ENCODE results near the gene KMT2C.
A peak's percentile ranks its signal among the peaks of the same experiment; 100 is the strongest.

The KMT2C gene

DNA sequence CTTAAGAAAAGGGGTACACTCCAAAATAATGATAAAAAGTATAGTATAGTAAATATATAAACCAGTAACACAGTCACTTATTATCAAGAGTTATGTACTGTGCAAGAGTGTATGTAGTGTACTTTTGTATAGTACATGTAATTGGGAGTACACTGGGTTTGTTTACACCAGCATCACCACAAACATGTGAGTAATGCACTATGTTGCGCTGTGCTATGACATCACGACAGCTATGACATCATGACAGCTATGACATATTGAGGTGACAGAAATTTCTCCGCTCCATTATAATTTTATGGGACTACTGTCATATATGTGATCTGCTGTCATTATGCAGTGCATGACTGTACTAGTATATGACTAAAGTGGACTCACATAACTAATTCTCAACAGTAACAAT, 84.6 kb downstream of the KMT2C start:
- ATAC-seq = no peak
- no peak for TF ChIP-seq PATZ1 (CRISPR knock-in tag; IDR thresholded peaks at IDR 0.05; ENCODE audit: borderline replicate concordance)
- TF ChIP-seq ZNF8 (CRISPR knock-in tag; IDR thresholded peaks at IDR 0.05) = no peak
- no peak for TF ChIP-seq CSDC2 (CRISPR knock-in tag; IDR thresholded peaks at IDR 0.05)
- no peak for TF ChIP-seq ZC3H10 (CRISPR knock-in tag; IDR thresholded peaks at IDR 0.05)
- no peak for TF ChIP-seq ZFP30 (CRISPR knock-in tag; IDR thresholded peaks at IDR 0.05)
- TF ChIP-seq, protein P1, sequence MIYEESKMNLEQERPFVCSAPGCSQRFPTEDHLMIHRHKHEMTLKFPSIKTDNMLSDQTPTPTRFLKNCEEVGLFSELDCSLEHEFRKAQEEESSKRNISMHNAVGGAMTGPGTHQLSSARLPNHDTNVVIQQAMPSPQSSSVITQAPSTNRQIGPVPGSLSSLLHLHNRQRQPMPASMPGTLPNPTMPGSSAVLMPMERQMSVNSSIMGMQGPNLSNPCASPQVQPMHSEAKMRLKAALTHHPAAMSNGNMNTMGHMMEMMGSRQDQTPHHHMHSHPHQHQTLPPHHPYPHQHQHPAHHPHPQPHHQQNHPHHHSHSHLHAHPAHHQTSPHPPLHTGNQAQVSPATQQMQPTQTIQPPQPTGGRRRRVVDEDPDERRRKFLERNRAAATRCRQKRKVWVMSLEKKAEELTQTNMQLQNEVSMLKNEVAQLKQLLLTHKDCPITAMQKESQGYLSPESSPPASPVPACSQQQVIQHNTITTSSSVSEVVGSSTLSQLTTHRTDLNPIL (CRISPR knock-in tag; IDR thresholded peaks at IDR 0.05; ENCODE audit: low read depth) = no peak
- no peak for TF ChIP-seq ESRRG (CRISPR knock-in tag; IDR thresholded peaks at IDR 0.05)
- TF ChIP-seq POU6F1 (CRISPR knock-in tag; IDR thresholded peaks at IDR 0.05; ENCODE audit: borderline replicate concordance, low read depth) = no peak
- no peak for TF ChIP-seq TSHZ2 (CRISPR knock-in tag; IDR thresholded peaks at IDR 0.05)
- no peak for TF ChIP-seq GLIS3 (CRISPR knock-in tag; IDR thresholded peaks at IDR 0.05)
- no peak for TF ChIP-seq ISL1 (CRISPR knock-in tag; IDR thresholded peaks at IDR 0.05)
- TF ChIP-seq ARNTL (CRISPR knock-in tag; IDR thresholded peaks at IDR 0.05; ENCODE audit: borderline replicate concordance, low read depth) = no peak
- TF ChIP-seq ZNF565 (CRISPR knock-in tag; conservative IDR thresholded peaks at IDR 0.05; ENCODE audit: low read depth) = no peak
- no peak for TF ChIP-seq OSR1 (CRISPR knock-in tag; IDR thresholded peaks at IDR 0.05)

DNA sequence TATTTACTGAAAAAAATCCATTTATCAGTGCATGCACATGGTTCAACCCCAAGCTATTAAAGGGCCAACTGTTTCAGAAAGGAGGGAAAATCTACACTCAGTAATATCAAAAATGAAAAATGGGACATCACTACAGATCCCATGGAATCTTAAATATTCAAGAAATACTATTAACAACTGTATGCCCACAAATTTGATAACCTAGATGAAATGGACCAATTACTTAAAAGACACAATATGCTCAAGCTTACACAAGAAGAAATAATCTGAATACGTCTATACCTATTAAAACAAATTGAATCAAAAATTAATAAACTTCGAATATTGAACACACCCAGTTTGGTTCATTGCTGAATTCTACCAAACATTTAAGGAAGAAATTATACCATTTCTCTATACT, 87.9 kb downstream of the KMT2C start:
- ATAC-seq = no peak
- TF ChIP-seq TOX (CRISPR knock-in tag; IDR thresholded peaks at IDR 0.05; ENCODE audit: borderline replicate concordance) (no peak), ZNF8 (CRISPR knock-in tag; IDR thresholded peaks at IDR 0.05) (peak; percentile 88)

DNA sequence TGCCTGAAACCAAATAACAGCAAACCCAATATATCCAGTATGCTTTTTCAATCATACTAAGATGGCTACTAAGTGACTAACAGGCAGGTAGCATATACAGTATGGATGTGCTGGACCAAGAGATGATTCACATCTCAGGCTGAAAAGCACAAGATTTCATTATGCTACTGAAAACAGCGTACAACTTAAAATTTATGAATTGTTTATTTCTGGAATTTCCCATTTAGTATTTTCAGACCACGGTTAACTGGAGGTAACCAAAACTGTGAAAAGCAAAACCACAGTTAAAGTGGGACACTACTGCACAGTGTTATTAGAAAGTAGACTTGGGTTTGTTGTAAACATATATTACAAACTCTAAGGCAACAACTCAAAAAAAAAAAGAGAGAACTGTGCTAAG, 91.5 kb downstream of the KMT2C start:
- TF ChIP-seq, protein P1 (CRISPR knock-in tag; IDR thresholded peaks at IDR 0.05; ENCODE audit: low read depth) = no peak
- TF ChIP-seq PATZ1 (CRISPR knock-in tag; IDR thresholded peaks at IDR 0.05; ENCODE audit: borderline replicate concordance) (no peak), ZFP3 (CRISPR knock-in tag; IDR thresholded peaks at IDR 0.05) (no peak), GLIS3 (CRISPR knock-in tag; IDR thresholded peaks at IDR 0.05) (no peak), ZC3H10 (CRISPR knock-in tag; IDR thresholded peaks at IDR 0.05) (no peak), ARNTL (CRISPR knock-in tag; IDR thresholded peaks at IDR 0.05; ENCODE audit: borderline replicate concordance, low read depth) (no peak), TOX (CRISPR knock-in tag; IDR thresholded peaks at IDR 0.05; ENCODE audit: borderline replicate concordance) (no peak), CSDC2 (CRISPR knock-in tag; IDR thresholded peaks at IDR 0.05) (no peak), ZNF565 (CRISPR knock-in tag; conservative IDR thresholded peaks at IDR 0.05; ENCODE audit: low read depth) (no peak), CSRNP3 (CRISPR knock-in tag; IDR thresholded peaks at IDR 0.05) (no peak), TCF4 (CRISPR knock-in tag; IDR thresholded peaks at IDR 0.05; ENCODE audit: borderline replicate concordance) (no peak), RARB (CRISPR knock-in tag; IDR thresholded peaks at IDR 0.05) (no peak), OSR1 (CRISPR knock-in tag; IDR thresholded peaks at IDR 0.05) (no peak), BACH2 (CRISPR knock-in tag; IDR thresholded peaks at IDR 0.05; ENCODE audit: borderline replicate concordance) (no peak)
- no peak for ATAC-seq
